Calu3 (cell line): ENCODE results near the gene NDFIP2. TPM values are rescaled to one million over a fixed set of nuclear protein-coding genes. Genes with fewer than 3 reads are reported as not detected.

Experiments
- BruUV-seq: library from RNA; stranded (reverse); fragments of 400-500 nt; replicated peaks from 2 replicates; lab custom pipeline; 2021; lab: Mats Ljungman, UMichigan
- CTCF ChIA-PET: fragments of 300-600 bp; sonication (Branson Sonifier 250); formaldehyde crosslinking; loops from one replicate; lab custom pipeline; 2022; ENCODE audit warnings: antibody characterized with exemption; lab: Charles Lee
- DNase-seq: peaks from one replicate; pipeline ENCODE4 v3.0.0; 2022
- H3K27ac Mint-ChIP-seq: one replicate; pipeline ENCODE4 v1.8.0; 2022; ENCODE audit warnings: mixed read lengths; ENCODE audit not compliant: unreplicated experiment
- H3K27me3 Mint-ChIP-seq: one replicate; pipeline ENCODE4 v1.8.0; 2022; ENCODE audit warnings: mixed read lengths; ENCODE audit not compliant: unreplicated experiment
- H3K36me3 Mint-ChIP-seq: one replicate; pipeline ENCODE4 v1.8.0; 2022; ENCODE audit warnings: mild to moderate bottlenecking, moderate library complexity, mixed read lengths; ENCODE audit not compliant: insufficient read depth, unreplicated experiment
- H3K4me1 Mint-ChIP-seq: one replicate; pipeline ENCODE4 v1.8.0; 2022; ENCODE audit warnings: mild to moderate bottlenecking, low read depth, mixed read lengths; ENCODE audit not compliant: unreplicated experiment
- H3K4me3 Mint-ChIP-seq: one replicate; pipeline ENCODE4 v1.8.0; 2022; ENCODE audit warnings: mild to moderate bottlenecking, low read depth, moderate library complexity, mixed read lengths; ENCODE audit not compliant: unreplicated experiment
- H3K9me3 Mint-ChIP-seq: one replicate; pipeline ENCODE4 v1.8.0; 2022; ENCODE audit warnings: low read depth, mixed read lengths; ENCODE audit not compliant: unreplicated experiment
- CTCF ChIP-seq: fragments of 200-600 bp; IDR thresholded peaks from one replicate; pipeline ENCODE4 v1.8.0; 2022; ENCODE audit warnings: antibody characterized with exemption; ENCODE audit not compliant: unreplicated experiment
- intact Hi-C: fragments of 100-400 bp; cut with micrococcal nuclease; formaldehyde crosslinking; loops from one replicate; pipeline ENCODE4 v1.10.0; 2022; ENCODE audit not compliant: unreplicated experiment
- total RNA-seq: library from RNA; stranded (reverse); gene quantifications from 2 replicates; pipeline ENCODE4 v1.2.3, GENCODE V29; 2022

NDFIP2 gene
- total RNA-seq, 1 experiment from 2014 or later, result 26.7 TPM

GRCh38 chr13:79527698-79528097, 46.7 kb downstream of the NDFIP2 start:
- BruUV-seq, result no TSS peak
- Mint-ChIP-seq H3K4me3 (no peak overlapping the region), H3K9me3 (no peaks in the 10 kb centered on the region), H3K36me3 (no peaks in the 10 kb centered on the region), H3K27me3 (no peaks in the 10 kb centered on the region), H3K4me1 (no peaks in the 10 kb centered on the region), H3K27ac (no peak overlapping the region)
- intact Hi-C loops, result no loop called here
- no peak for TF ChIP-seq CTCF
- DNase-seq, result no peak
- CTCF ChIA-PET, result no interaction called here

GRCh38 chr13:79528356-79528755, 47.4 kb downstream of the NDFIP2 start:
- no peak for DNase-seq
- no peaks in the 10 kb centered on the region for H3K27me3 Mint-ChIP-seq
- H3K9me3 Mint-ChIP-seq, result no peaks in the 10 kb centered on the region
- H3K4me1 Mint-ChIP-seq, result no peaks in the 10 kb centered on the region
- no peaks in the 10 kb centered on the region for H3K36me3 Mint-ChIP-seq
- CTCF ChIA-PET, result interaction anchor here (0.5 kb wide), 1 partner anchor 20 kb away, joined by 8 read pairs; no protein-coding TSS in a partner anchor
- no TSS peak for BruUV-seq
- intact Hi-C loops, result no loop called here
- H3K4me3 Mint-ChIP-seq, result no peak overlapping the region
- H3K27ac Mint-ChIP-seq, result no peak overlapping the region
- no peak for TF ChIP-seq CTCF

DNA sequence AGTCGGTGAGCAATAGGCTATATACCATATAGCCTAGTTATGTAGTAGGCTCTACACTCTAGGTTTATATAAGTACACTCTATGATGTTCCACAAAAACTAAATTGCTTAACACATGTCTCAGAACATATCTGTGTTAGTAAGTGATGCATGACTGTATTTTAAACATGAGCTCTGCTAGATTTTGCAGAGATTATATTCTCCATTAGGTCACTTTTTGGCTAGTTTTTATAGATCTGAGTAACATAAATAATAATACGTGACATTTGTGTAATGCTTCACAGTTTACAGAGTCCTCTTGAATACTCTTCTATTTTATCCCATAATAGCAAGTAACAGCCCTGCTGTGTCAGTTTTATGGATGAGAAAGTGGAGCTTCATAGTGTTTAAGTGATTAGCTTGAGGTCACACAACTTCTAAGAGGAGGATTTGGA, 47.8 kb downstream of the NDFIP2 start:
- no peaks in the 10 kb centered on the region for H3K9me3 Mint-ChIP-seq
- H3K4me3 Mint-ChIP-seq, result no peak overlapping the region
- CTCF ChIA-PET, result interaction anchor here (0.5 kb wide), 1 partner anchor 21 kb away, joined by 8 read pairs; no protein-coding TSS in a partner anchor
- DNase-seq, result no peak
- no TSS peak for BruUV-seq
- intact Hi-C loops, result no loop called here
- no peak for TF ChIP-seq CTCF
- H3K27me3 Mint-ChIP-seq, result no peaks in the 10 kb centered on the region
- no peak overlapping the region for H3K27ac Mint-ChIP-seq
- no peaks in the 10 kb centered on the region for H3K36me3 Mint-ChIP-seq
- H3K4me1 Mint-ChIP-seq, result peaks cover 3% of the 10 kb centered on the region

- no peak for DNase-seq
- intact Hi-C loops, result no loop called here
- Mint-ChIP-seq H3K9me3 (no peaks in the 10 kb centered on the region), H3K4me3 (no peak overlapping the region), H3K4me1 (peaks cover 8% of the 10 kb centered on the region), H3K27me3 (no peaks in the 10 kb centered on the region), H3K27ac (no peak overlapping the region), H3K36me3 (no peaks in the 10 kb centered on the region)
- no TSS peak for BruUV-seq
- CTCF ChIA-PET, result no interaction called here
- TF ChIP-seq CTCF, result no peak
Observed at GRCh38 chr13:79529817-79530216, 48.9 kb downstream of the NDFIP2 start.
